Hepatocyte (in vitro differentiated cells): ENCODE results near the gene RPGRIP1L.

Source experiments
- CTCF ChIP-seq: fragments of 200-600 bp; sonication (generic); IDR thresholded peaks from 2 replicates; pipeline ENCODE4 v1.5.1; 2016; ENCODE audit warnings: antibody characterized with exemption, mild to moderate bottlenecking; ENCODE audit not compliant: poor library complexity
- EZH2 ChIP-seq: fragments of 200-600 bp; sonication (generic); IDR thresholded peaks from 2 replicates; pipeline ENCODE4 v1.6.1; 2016; ENCODE audit warnings: antibody characterized with exemption, mild to moderate bottlenecking, borderline replicate concordance
- EZH2phosphoT487 ChIP-seq: fragments of 200-600 bp; sonication (generic); IDR thresholded peaks from one replicate; pipeline ENCODE4 v1.6.1; 2018; ENCODE audit warnings: antibody characterized with exemption, mild to moderate bottlenecking, low read depth, moderate library complexity; ENCODE audit not compliant: unreplicated experiment, severe bottlenecking

GRCh38 chr16:53730693-53731092, 27.0 kb upstream of the RPGRIP1L start:
- TF ChIP-seq CTCF (no peak), EZH2 (no peak), EZH2phosphoT487 (no peak)
